Vagina (tissue), 2 donors: ENCODE results near the gene NINL.

Experiments
- POLR2A ChIP-seq, 2 donors: fragments of 450-650 bp; IDR thresholded peaks; one replicate each; pipeline ENCODE4 v1.6.1; 2017; ENCODE audit warnings: antibody characterized with exemption in 2 of 2, mild to moderate bottlenecking in 2 of 2, moderate library complexity in 2 of 2
- TF ChIP-seq, protein P1 (sequence below), 3 experiments: fragments of 450-650 bp in 2 of 3; fragments of 200-600 bp in 1 of 3; sonication (generic) in 1 of 3; IDR thresholded peaks; one replicate each; pipeline ENCODE4 v1.5.1; 2017 to 2019; ENCODE audit warnings: antibody characterized with exemption in 3 of 3, mild to moderate bottlenecking in 2 of 3, moderate library complexity in 2 of 3

DNA sequence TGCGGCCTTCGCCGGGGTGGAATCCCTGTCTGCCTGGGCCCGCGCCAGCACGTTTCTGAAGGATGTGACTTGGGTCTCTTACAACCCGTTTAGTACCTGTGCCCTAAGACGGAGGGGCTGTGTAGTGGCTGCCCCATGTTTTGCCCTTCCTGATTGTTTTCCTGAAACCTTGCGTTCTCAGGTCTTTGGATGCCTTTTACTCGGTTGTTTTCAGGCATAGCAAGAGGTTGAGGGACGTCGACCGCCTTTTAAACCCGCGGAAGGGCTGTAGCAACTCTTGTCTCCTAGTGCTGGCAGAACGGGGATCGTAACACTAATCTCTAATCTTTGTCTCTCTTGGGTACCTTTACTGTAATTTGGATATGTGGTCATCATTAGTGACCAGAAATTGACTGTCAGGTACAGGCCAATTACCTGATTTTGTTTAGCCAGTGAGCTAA lies 39.2 kb upstream of the NINL start:
- TF ChIP-seq POLR2A (IDR thresholded peaks at IDR 0.05): no peak
- TF ChIP-seq, protein P1, sequence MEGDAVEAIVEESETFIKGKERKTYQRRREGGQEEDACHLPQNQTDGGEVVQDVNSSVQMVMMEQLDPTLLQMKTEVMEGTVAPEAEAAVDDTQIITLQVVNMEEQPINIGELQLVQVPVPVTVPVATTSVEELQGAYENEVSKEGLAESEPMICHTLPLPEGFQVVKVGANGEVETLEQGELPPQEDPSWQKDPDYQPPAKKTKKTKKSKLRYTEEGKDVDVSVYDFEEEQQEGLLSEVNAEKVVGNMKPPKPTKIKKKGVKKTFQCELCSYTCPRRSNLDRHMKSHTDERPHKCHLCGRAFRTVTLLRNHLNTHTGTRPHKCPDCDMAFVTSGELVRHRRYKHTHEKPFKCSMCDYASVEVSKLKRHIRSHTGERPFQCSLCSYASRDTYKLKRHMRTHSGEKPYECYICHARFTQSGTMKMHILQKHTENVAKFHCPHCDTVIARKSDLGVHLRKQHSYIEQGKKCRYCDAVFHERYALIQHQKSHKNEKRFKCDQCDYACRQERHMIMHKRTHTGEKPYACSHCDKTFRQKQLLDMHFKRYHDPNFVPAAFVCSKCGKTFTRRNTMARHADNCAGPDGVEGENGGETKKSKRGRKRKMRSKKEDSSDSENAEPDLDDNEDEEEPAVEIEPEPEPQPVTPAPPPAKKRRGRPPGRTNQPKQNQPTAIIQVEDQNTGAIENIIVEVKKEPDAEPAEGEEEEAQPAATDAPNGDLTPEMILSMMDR (IDR thresholded peaks at IDR 0.05): no peak
